Measurements from ENCODE around the gene HDAC9.
"Not testable (repeated sequence)": the region's sequence is repeated elsewhere in the genome, so short reads cannot be mapped to it uniquely, and the experiment has no call there.

The HDAC9 gene

GRCh38 chr7:18971839-18972238 is 476.3 kb downstream of the HDAC9 start:
- in situ Hi-C loops (cut with HindIII; ENCODE audit: low pct_unique_long_range_greater_than_20kb, low sequenced_read_pairs) = no loop called here
- no peak for TF ChIP-seq JUND (IDR thresholded peaks at IDR 0.05; ENCODE audit: low read depth)
- no peak for DNase-seq (ENCODE audit: low read depth in 1 of 2, low spot score in 1 of 2)

- no peak for TF ChIP-seq JUND (IDR thresholded peaks at IDR 0.05; ENCODE audit: low read depth)
- DNase-seq (ENCODE audit: low read depth in 1 of 2, low spot score in 1 of 2) = no peak
- in situ Hi-C loops (cut with HindIII; ENCODE audit: low pct_unique_long_range_greater_than_20kb, low sequenced_read_pairs) = no loop called here
Measured at GRCh38 chr7:18974803-18975202, 479.3 kb downstream of the HDAC9 start.

DNA sequence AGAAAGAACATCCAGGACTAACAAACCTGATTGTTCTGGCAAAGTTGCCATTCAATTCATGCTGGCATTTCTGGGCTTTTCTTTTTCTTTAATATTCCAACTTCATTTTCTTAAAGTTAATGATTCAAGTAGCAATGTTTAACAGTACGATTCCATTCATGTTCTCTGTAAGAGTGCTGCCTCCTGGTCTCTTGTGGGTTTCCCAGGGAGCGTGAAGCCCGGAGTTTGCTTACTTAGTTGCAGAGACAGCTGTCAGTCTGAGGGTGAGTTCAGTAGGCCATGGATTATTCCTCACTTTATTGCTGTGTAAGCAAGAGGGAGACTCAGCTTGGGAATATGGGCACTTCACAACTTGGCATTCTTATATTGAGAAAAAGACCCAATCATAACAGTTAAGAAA is 479.7 kb downstream of the HDAC9 start:
- in situ Hi-C loops (cut with HindIII; ENCODE audit: low pct_unique_long_range_greater_than_20kb, low sequenced_read_pairs) = no loop called here
- DNase-seq (ENCODE audit: low read depth in 1 of 2, low spot score in 1 of 2) = no peak

GRCh38 chr7:18975689-18976280 is 480.2 kb downstream of the HDAC9 start:
- no peak for TF ChIP-seq JUND (IDR thresholded peaks at IDR 0.05; ENCODE audit: low read depth)
- in situ Hi-C loops (cut with HindIII; ENCODE audit: low pct_unique_long_range_greater_than_20kb, low sequenced_read_pairs) = no loop called here
- no peak for DNase-seq (ENCODE audit: low read depth in 1 of 2, low spot score in 1 of 2)

More for the DNA sequence above, 479.7 kb downstream of the HDAC9 start:
- TF ChIP-seq JUND (IDR thresholded peaks at IDR 0.05; ENCODE audit: low read depth) = no peak

- no peak for DNase-seq (ENCODE audit: low read depth in 1 of 2, low spot score in 1 of 2)
- no peak for TF ChIP-seq JUND (IDR thresholded peaks at IDR 0.05; ENCODE audit: low read depth)
- in situ Hi-C loops (cut with HindIII; ENCODE audit: low pct_unique_long_range_greater_than_20kb, low sequenced_read_pairs) = no loop called here
Measured at GRCh38 chr7:18976715-18977471, 481.3 kb downstream of the HDAC9 start.

DNA sequence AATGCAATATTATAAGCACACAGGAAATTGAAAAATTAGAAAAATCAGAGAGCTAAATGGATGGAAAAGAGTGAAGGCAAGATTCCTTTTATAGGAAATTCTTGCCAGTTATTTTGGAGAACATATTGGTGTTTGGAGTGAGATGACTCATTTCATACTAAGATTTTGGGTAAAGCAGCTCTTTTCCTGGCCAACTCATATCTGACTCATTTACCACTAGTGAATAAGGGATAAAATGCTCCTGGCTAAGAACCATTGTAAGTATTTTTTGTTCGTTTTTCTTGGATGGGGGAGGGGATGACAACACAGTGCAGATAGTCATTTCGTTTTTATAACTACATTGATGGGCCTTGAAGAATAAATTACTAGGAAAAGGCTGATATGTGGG is 482.6 kb downstream of the HDAC9 start:
- DNase-seq (ENCODE audit: low read depth in 1 of 2, low spot score in 1 of 2) = no peak
- in situ Hi-C loops (cut with HindIII; ENCODE audit: low pct_unique_long_range_greater_than_20kb, low sequenced_read_pairs) = no loop called here
- no peak for TF ChIP-seq JUND (IDR thresholded peaks at IDR 0.05; ENCODE audit: low read depth)

DNA sequence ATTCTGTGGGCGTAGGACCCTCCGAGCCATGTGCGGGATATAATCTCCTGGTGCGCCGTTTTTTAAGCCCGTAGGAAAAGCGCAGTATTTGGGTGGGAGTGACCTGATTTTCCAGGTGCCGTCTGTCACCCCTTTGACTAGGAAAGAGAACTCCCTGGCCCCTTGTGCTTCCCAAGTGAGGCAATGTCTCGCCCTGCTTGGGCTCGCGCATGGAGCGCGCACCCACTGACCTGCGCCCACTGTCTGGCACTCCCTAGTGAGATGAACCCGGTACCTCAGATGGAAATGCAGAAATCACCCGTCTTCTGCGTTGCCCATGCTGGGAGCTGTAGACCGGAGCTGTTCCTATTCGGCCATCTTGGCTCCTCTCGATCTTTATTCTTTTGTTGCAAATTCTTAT is 495.2 kb downstream of the HDAC9 start:
- in situ Hi-C loops (cut with HindIII; ENCODE audit: low pct_unique_long_range_greater_than_20kb, low sequenced_read_pairs); DNase-seq (ENCODE audit: low read depth in 1 of 2, low spot score in 1 of 2): not testable (repeated sequence)

- no peak for TF ChIP-seq JUND (IDR thresholded peaks at IDR 0.05; ENCODE audit: low read depth)
- no peak for DNase-seq (ENCODE audit: low read depth in 1 of 2, low spot score in 1 of 2)
- in situ Hi-C loops (cut with HindIII; ENCODE audit: low pct_unique_long_range_greater_than_20kb, low sequenced_read_pairs) = no loop called here
Measured at GRCh38 chr7:18993933-18994668, 498.6 kb downstream of the HDAC9 start.

- no peak for TF ChIP-seq JUND (IDR thresholded peaks at IDR 0.05; ENCODE audit: low read depth)
- in situ Hi-C loops (cut with HindIII; ENCODE audit: low pct_unique_long_range_greater_than_20kb, low sequenced_read_pairs) = no loop called here
- no peak for DNase-seq (ENCODE audit: low read depth in 1 of 2, low spot score in 1 of 2)
Measured at GRCh38 chr7:18995270-18995671, 499.7 kb downstream of the HDAC9 start.

DNA sequence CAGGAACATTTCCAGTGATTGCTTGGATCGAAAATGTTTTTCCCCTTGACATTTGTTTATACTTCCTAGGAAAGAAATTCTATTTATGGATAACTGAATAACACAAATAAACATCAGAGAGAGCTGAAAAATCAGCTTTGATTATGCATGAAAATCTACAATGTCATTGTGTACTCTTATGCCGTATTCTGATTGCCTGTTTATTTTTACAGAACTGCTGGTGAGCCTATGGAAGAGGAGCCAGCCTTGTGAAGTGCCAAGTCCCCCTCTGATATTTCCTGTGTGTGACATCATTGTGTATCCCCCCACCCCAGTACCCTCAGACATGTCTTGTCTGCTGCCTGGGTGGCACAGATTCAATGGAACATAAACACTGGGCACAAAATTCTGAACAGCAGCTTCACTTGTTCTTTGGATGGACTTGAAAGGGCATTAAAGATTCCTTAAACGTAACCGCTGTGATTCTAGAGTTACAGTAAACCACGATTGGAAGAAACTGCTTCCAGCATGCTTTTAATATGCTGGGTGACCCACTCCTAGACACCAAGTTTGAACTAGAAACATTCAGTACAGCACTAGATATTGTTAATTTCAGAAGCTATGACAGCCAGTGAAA is 500.4 kb downstream of the HDAC9 start:
- DNase-seq (ENCODE audit: low read depth in 1 of 2, low spot score in 1 of 2) = no peak
- in situ Hi-C loops (cut with HindIII; ENCODE audit: low pct_unique_long_range_greater_than_20kb, low sequenced_read_pairs) = no loop called here

GRCh38 chr7:18996583-18996982 is 501.0 kb downstream of the HDAC9 start:
- no peak for TF ChIP-seq JUND (IDR thresholded peaks at IDR 0.05; ENCODE audit: low read depth)
- in situ Hi-C loops (cut with HindIII; ENCODE audit: low pct_unique_long_range_greater_than_20kb, low sequenced_read_pairs) = no loop called here
- DNase-seq (ENCODE audit: low read depth in 1 of 2, low spot score in 1 of 2) = no peak

More for the DNA sequence above, 500.4 kb downstream of the HDAC9 start:
- TF ChIP-seq JUND (IDR thresholded peaks at IDR 0.05; ENCODE audit: low read depth) = no peak

DNA sequence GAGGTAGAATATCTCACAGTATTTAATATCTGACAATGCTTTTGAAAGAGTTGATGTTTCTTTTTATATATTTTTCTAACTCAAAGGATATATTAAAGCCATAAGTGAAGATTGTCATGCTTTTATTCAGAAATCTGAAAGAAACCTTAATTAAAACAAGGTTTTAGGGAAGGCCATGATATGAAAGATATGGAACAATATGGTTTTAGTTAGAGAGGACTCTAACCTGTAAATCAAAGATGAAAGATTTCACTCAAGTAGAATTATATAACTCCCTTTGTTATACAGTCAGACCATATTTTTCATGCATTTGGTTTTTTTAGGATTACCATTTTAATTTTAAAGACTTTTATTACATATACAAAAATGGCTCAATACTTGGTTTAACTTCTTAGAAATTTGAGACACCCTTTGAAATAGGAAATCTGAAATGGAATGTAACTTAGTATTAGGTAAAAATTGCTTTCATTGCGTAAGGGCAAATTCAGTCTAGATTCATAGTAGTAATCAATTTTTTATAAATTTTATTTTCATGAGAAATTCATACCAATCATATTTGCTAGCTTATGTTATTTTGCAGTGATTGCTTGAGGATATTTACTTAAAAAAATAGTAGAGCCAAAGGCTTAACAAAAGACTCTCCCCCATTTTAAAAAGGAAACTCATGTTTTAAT is 502.1 kb downstream of the HDAC9 start:
- TF ChIP-seq JUND (IDR thresholded peaks at IDR 0.05; ENCODE audit: low read depth) = no peak
- in situ Hi-C loops (cut with HindIII; ENCODE audit: low pct_unique_long_range_greater_than_20kb, low sequenced_read_pairs) = no loop called here
- DNase-seq (ENCODE audit: low read depth in 1 of 2, low spot score in 1 of 2) = no peak

All from T47D (cell line).